ENCODE measurements around the gene GAPDH. TPM values are rescaled to one million over a fixed set of nuclear protein-coding genes. Genes with fewer than 3 reads are reported as not detected.
"Not testable (repeated sequence)": the region's sequence is repeated elsewhere in the genome, so short reads cannot be mapped to it uniquely, and the experiment has no call there.

Gene GAPDH
- total RNA-seq = 1,311 TPM

DNA sequence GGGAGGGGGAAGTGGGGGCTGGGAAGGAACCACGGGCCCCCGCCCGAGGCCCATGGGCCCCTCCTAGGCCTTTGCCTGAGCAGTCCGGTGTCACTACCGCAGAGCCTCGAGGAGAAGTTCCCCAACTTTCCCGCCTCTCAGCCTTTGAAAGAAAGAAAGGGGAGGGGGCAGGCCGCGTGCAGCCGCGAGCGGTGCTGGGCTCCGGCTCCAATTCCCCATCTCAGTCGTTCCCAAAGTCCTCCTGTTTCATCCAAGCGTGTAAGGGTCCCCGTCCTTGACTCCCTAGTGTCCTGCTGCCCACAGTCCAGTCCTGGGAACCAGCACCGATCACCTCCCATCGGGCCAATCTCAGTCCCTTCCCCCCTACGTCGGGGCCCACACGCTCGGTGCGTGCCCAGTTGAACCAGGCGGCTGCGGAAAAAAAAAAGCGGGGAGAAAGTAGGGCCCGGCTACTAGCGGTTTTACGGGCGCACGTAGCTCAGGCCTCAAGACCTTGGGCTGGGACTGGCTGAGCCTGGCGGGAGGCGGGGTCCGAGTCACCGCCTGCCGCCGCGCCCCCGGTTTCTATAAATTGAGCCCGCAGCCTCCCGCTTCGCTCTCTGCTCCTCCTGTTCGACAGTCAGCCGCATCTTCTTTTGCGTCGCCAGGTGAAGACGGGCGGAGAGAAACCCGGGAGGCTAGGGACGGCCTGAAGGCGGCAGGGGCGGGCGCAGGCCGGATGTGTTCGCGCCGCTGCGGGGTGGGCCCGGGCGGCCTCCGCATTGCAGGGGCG, at the start of gene GAPDH:
Gene GAPDH, plus strand, starts transcription at position 595 of the 772 bp plus-strand sequence. CDS start 316 bp downstream, outside the sequence.
- peak; percentile 94 for DNase-seq

DNA sequence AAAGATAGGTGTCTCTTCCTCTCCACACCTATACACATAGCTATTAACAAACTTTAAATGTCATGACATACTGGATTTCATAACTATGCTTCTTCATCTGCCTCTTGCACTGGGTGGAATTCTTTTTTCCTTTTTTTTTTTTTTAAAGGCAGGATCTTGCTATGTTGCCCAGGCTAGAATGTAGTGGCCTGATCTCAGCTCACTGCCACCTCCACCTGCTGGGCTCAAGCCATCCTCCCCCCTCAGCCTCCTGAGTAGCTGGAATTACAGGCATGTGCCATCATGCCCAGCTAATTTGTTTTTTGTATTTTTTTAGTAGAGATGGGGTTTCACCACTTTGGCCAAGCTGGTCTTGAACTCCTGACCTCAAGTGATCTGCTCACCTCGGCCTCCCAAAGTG, 46.1 kb upstream of the GAPDH start:
- no peak for DNase-seq

GRCh38 chr12:6489449-6489848, 44.9 kb upstream of the GAPDH start:
- DNase-seq = no peak

- not testable (repeated sequence) for DNase-seq
These were observed 43.6 kb upstream of the GAPDH start for GRCh38 chr12:6490673-6491072.

DNA sequence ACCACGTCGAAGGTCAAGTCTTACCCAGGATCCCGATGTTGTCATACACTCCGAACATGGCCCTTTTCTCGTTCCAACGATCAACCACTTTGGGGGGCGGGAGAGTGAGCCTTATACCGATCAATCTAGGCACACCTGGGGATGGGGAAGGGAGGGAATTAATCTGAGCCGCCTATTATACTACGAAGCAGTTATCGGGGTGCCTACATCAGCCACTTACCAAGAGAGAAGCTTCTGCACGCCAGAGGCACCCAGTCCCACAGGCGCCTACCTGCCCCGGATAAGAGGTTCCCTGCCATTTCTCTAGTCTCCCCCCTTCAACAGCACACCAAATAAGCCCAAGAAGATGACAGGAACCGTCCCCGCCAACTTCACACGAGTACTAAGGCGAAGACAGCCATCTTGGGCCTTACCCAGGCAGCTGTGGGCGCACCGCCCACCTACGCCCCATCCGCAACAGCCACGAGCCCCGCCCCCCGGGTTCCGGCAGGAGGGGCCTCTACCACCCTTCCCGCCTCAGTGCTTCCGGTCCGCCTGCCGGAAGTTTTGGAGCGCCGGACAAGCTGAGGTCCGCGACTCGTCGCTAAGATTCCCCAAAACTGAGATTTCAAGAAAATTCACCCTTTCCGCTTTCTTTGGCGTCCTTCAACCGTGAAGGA, 41.4 kb upstream of the GAPDH start, which contains the start of gene MRPL51:
Gene MRPL51, minus strand, starts transcription at position 425 of the 659 bp plus-strand sequence. Its CDS starts 126 bp downstream, at position 299.
- DNase-seq = peak; percentile 94

GRCh38 chr12:6493497-6494257, 40.6 kb upstream of the GAPDH start, which contains the start of gene NCAPD2:
TSS of gene NCAPD2 (plus strand) at chr12:6494102. CDS start at chr12:6495099, 997 bp downstream.
- peak; percentile 96 for DNase-seq

GRCh38 chr12:6494258-6494743, 40.0 kb upstream of the GAPDH start:
- DNase-seq = no peak

GRCh38 chr12:6494968-6495367, 39.3 kb upstream of the GAPDH start:
- no peak for DNase-seq

DNA sequence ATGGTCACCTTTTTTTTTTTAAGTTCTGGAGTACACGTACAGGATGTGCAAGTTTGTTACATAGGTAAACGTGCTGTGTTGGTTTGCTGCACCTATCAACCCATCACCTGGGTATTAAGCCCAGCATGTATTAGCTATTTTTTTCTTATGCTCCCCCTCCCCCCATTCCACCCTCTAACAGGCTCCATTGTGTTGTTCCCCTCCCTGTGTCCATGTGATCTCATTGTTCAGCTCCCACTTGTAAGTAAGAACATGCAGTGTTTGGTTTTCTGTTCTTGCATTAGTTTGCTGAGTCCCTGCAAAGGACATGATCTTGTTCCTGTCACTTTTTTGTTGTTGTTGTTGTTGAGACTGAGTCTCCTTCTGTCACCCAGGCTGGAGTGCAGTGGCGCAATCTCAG, 37.0 kb upstream of the GAPDH start:
- DNase-seq = not testable (repeated sequence)

DNA sequence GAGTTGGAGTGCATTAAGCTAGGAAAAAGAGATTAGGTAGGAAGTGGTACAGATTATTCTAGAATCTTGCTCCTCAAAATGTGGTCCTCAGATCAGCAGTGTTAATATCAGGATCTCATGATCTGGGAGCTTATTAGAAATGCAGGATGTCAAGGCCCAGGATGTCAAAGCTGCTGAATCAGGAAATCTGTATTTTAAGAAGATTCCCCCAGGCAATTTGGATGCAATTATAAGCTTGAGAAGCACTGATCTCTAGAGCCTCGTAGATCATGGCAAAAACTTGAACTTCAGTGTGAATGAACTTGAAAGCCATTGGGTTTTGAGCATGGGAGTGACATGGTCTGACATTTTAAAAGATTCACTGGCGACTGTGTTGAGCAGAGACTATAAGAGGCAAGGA, 33.9 kb upstream of the GAPDH start:
- DNase-seq = no peak

DNA sequence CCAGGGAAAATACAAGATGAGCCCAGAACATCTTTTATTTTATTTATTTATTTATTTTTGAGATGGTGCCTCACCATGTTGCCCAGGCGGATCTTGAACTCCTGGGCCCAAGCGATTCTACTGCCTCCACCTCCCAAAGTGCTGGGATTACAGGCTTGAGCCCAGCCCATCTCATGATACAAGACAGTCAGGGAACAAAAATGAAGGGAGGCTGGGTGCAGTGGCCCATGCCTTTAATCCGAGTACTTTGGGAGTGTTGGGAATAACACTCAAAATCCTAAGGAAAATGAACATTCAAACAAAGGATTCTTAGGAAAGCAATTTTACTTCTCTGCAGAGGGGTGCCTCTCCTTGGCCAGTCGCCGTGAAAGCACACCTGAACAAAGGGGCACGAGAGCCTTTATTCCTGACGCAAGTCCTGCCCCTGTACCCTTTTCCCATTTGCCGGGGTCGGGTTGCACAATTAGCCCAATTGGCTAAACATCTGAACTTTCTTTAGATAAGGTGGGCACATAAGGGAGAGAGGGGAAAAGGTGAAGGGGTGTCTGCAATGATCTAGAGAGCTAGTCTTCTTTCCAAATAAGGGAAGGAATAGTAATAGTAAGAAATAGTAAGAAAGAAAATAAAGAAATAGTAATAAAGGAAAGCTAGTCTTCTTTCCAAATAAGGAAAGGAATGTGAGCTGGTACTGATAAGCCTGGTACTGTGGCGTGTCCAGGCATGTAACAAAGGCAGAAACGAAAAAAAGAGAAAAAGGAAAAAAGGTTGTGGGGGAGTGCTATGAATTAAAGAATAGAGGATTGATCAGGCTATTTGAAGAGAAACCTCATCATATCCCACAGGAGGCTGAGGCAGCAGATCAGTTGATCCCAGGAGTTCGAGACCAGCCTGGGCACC, 27.0 kb upstream of the GAPDH start:
- DNase-seq = no peak

DNA sequence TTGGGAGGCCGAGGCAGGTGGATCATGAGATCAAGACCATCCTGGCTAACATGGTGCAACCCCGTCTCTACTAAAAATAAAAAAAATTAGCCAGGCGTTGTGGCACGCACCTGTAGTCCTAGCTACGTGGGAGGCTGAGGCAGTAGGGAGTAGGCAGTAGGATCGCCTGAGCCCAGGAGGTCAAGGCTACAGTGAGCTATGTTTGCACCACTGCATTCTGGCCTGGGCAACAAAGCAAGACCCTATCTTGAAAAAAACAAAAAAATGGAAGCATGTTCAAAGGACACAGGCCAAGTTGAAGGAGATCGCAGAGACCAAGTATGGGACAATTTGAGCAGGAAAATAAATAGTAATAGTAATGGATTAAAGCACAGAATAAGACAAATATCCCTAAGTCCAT, 26.2 kb upstream of the GAPDH start:
- no peak for DNase-seq

DNA sequence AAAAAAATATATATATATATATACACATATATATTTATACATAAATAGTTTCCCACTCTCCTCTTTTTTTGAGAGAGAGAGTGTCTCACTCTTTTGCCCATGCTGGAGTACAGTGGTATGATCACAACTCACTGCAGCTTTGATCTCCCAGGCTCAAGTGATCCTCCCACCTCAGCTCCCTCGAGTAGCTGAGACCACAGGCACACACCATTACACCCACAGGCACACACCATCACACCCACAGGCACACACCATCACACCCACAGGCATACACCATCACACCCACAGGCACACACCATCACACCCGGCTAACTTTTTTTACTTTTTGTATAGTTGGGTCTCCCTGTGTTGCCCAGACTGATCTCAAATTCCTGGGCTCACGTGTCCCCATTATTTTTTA, 14.1 kb upstream of the GAPDH start:
- DNase-seq = no peak

DNA sequence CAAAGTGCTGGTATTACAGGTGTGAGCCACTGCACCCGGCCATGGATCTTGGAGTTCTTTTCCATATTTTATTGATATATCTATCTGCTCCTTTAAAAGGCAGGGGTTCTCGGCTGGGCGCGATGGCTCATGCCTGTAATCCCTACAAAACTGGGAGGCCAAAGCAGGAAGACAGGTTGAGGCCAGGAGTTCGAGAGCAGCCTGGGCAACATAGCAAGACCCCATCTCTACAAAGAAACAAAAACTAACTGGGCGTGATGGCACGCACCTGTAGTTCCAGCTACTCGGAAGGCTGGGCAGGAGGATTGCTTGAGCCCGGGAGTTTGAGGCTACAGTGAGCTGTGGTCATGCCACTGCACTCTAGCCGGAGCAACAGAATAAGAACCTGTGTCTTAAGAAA, 12.1 kb upstream of the GAPDH start:
- no peak for DNase-seq

DNA sequence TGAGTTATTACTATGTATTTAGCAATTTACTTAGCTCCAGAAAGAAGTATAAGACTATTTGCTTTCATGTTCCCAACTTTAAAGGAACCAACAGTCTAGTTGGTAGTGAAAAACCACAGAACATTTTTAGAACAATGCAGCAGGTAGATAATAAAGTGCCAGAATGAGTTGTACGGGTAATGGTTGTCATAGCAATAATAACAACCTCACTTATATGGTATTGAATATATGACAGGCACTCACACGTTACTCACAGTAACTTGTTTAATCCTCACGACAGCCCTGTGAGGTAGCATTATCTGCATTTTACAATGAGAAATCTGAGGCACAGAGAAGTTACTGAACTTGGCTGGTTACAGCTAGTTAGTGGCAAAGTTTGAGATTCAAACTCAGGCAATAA, 10.6 kb upstream of the GAPDH start:
- no peak for DNase-seq

DNA sequence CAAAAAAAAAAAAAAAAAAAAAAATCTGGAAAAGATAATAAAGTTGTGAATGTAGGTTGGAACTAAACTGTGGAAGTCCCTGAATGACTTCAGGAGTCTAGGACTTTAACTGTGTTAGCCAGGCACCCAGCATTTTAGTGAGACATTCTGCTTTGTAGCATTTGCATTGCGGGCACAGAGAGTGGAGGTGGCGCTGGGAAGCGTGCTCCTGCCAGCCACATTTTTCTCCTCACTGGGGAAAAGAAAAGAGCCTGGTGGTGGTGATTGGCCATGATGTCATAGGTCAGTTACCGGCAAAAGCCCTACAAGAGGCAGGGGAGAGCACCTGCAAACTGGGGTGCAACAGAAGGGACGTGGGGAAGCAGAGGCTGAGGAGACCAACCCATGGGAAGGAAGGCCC, 9.7 kb upstream of the GAPDH start:
- DNase-seq = no peak

DNA sequence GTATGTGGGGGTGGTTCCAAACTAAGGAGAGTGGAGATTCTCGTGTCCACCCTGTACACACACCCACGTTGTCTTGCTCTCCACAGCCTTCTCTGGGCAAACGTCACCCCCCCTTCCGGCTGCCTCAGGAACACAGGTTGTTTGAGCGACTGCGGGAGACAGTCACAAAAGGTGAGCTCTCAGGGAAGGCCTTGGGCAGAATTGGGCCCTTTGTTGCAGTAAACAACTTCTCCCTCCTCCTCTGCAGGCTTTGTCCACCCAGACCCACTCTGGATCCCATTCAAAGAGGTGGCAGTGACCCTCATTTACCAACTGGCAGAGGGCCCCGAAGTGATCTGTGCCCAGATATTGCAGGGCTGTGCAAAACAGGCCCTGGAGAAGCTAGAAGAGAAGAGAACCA, 8.1 kb upstream of the GAPDH start:
- no peak for DNase-seq

- no peak for DNase-seq
These were observed 7.4 kb upstream of the GAPDH start for GRCh38 chr12:6526766-6527525.

DNA sequence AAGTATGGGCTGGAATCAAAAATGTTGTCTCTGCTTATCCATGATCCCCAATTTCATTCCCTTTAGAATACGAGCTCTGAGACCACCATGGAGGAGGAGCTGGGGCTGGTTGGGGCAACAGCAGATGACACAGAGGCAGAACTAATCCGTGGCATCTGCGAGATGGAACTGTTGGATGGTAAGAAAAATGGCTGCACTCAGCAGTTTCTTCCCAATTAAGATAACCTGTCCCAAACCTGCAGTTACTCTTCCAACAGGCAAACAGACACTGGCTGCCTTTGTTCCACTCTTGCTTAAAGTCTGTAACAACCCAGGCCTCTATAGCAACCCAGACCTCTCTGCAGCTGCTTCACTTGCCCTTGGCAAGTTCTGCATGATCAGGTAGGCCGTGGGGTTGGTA, 6.6 kb upstream of the GAPDH start:
- no peak for DNase-seq

- DNase-seq = no peak
These were observed 5.6 kb upstream of the GAPDH start for GRCh38 chr12:6528539-6529235.
